SK-N-SH treated with all-trans-retinoic acid at 6 μM for 48 hours (cell line): Measurements from ENCODE around the gene EGLN1.

Source experiments
- ARNTL ChIP-seq: fragments of 450-650 bp; formaldehyde crosslinking; IDR thresholded peaks from 2 replicates; pipeline ENCODE4 v1.5.0; 2020; ENCODE audit warnings: low read depth, mild to moderate bottlenecking, moderate library complexity, borderline replicate concordance
- BACH2 ChIP-seq: fragments of 250-450 bp; sonication (Bioruptor Pico); IDR thresholded peaks from 2 replicates; pipeline ENCODE4 v1.9.0; 2021; ENCODE audit warnings: mild to moderate bottlenecking, borderline replicate concordance
- CSRNP3 ChIP-seq: fragments of 250-450 bp; sonication (Bioruptor Pico); IDR thresholded peaks from 2 replicates; pipeline ENCODE4 v1.5.1; 2021; ENCODE audit warnings: mild to moderate bottlenecking, moderate library complexity
- ESRRG ChIP-seq: fragments of 250-450 bp; sonication (Bioruptor Pico); IDR thresholded peaks from 2 replicates; pipeline ENCODE4 v1.6.1; 2021; ENCODE audit warnings: mild to moderate bottlenecking
- PATZ1 ChIP-seq: fragments of 250-450 bp; sonication (Bioruptor Pico); IDR thresholded peaks from 2 replicates; pipeline ENCODE4 v1.8.0; 2020; ENCODE audit warnings: mild to moderate bottlenecking, moderate library complexity, borderline replicate concordance
- PPARA ChIP-seq: fragments of 250-450 bp; sonication (Bioruptor Pico); IDR thresholded peaks from 2 replicates; pipeline ENCODE4 v1.5.0; 2020; ENCODE audit warnings: mild to moderate bottlenecking, borderline replicate concordance
- RARB ChIP-seq: fragments of 250-450 bp; sonication (Bioruptor Pico); IDR thresholded peaks from 2 replicates; pipeline ENCODE4 v1.8.0; 2021; ENCODE audit warnings: mild to moderate bottlenecking, moderate library complexity
- SNAI2 ChIP-seq: fragments of 250-450 bp; sonication (Bioruptor Pico); IDR thresholded peaks from 2 replicates; pipeline ENCODE4 v1.5.0; 2020; ENCODE audit warnings: mild to moderate bottlenecking, moderate library complexity
- TCF4 ChIP-seq: fragments of 250-450 bp; sonication (Bioruptor Pico); IDR thresholded peaks from 2 replicates; pipeline ENCODE4 v1.8.0; 2021; ENCODE audit warnings: mild to moderate bottlenecking, moderate library complexity, borderline replicate concordance
- TSHZ2 ChIP-seq: fragments of 250-450 bp; sonication (Bioruptor Pico); IDR thresholded peaks from 2 replicates; pipeline ENCODE4 v1.5.0; 2020; ENCODE audit warnings: mild to moderate bottlenecking, moderate library complexity
- ZFP30 ChIP-seq: fragments of 450-650 bp; formaldehyde crosslinking; IDR thresholded peaks from 2 replicates; pipeline ENCODE4 v1.5.0; 2022; ENCODE audit warnings: mild to moderate bottlenecking, moderate library complexity
- ZNF565 ChIP-seq: fragments of 450-650 bp; formaldehyde crosslinking; conservative IDR thresholded peaks from 2 replicates; pipeline ENCODE4 v1.5.0; 2020; ENCODE audit warnings: low read depth, mild to moderate bottlenecking, moderate library complexity
- ZNF70 ChIP-seq: fragments of 450-650 bp; formaldehyde crosslinking; IDR thresholded peaks from 2 replicates; pipeline ENCODE4 v1.5.0; 2020; ENCODE audit warnings: mild to moderate bottlenecking, moderate library complexity
- ZNF8 ChIP-seq: fragments of 450-650 bp; formaldehyde crosslinking; IDR thresholded peaks from 2 replicates; pipeline ENCODE4 v1.5.0; 2020; ENCODE audit warnings: mild to moderate bottlenecking, moderate library complexity

- no peak for TF ChIP-seq ZNF565 (CRISPR knock-in tag)
- TF ChIP-seq SNAI2 (CRISPR knock-in tag) = no peak
- no peak for TF ChIP-seq PATZ1 (CRISPR knock-in tag)
- no peak for TF ChIP-seq BACH2 (CRISPR knock-in tag)
- no peak for TF ChIP-seq ZNF8
- TF ChIP-seq CSRNP3 = no peak
- no peak for TF ChIP-seq ARNTL (CRISPR knock-in tag)
- no peak for TF ChIP-seq ZFP30
- no peak for TF ChIP-seq RARB (CRISPR knock-in tag)
- TF ChIP-seq TCF4 (CRISPR knock-in tag) = no peak
- no peak for TF ChIP-seq PPARA (CRISPR knock-in tag)
- no peak for TF ChIP-seq ZNF70 (CRISPR knock-in tag)
- no peak for TF ChIP-seq ESRRG (CRISPR knock-in tag)
- TF ChIP-seq TSHZ2 (CRISPR knock-in tag) = no peak
Measured at GRCh38 chr1:231327617-231328016, 94.5 kb downstream of the EGLN1 start.
